ENCODE results near the gene HOMEZ.
A peak's percentile ranks its signal among the peaks of the same experiment; 100 is the strongest.
"Not testable (repeated sequence)": the region's sequence is repeated elsewhere in the genome, so short reads cannot be mapped to it uniquely, and the experiment has no call there.

The HOMEZ gene

GRCh38 chr14:23275412-23275811 lies 10.5 kb downstream of the HOMEZ start:
- no peak for DNase-seq

- DNase-seq, result no peak
These were observed 16.7 kb downstream of the HOMEZ start for GRCh38 chr14:23269193-23269592.

- DNase-seq, result not testable (repeated sequence)
These were observed 25.1 kb downstream of the HOMEZ start for GRCh38 chr14:23260849-23261248.

DNA sequence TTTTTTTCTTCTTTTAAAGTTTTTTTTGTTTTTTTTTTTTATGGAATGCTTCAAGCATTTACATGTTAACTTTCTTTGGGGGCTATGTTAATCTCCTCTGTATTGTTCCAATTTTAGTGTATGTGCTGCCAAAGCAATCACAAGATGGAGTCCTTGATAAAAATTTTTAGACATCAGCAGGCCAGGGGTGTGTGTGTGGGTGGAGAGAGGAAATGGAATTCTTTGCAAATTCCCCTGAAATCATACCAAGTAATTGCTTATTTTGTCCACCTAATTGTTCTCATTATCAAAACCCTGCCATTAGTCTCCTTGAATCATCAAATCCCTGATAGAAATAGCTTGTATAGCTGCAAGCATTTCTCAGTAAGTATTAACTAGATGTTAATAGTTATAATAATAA lies 26.5 kb downstream of the HOMEZ start:
- no peak for DNase-seq

DNA sequence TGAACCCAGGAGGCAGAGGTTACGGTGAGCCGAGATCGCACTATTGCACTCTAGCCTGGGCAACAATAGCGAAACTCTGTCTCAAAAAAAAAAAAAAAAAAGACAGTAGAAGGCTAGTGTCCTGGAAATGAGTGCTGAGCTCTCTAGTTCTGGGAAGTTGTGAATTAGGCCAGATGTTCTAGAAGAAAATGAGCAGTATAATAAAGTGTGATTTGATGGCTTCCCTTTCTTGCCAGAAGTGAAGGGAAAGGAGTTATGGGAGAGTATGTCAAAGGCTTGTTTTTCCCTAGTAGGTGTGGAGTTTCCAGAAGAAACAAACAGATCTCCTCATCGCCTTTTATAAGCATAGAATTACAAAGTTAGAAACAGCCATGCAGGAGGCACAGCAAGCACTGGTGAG lies 27.7 kb downstream of the HOMEZ start:
- DNase-seq, result no peak

- no peak for DNase-seq
These were observed 33.3 kb downstream of the HOMEZ start for GRCh38 chr14:23252420-23253333.

DNA sequence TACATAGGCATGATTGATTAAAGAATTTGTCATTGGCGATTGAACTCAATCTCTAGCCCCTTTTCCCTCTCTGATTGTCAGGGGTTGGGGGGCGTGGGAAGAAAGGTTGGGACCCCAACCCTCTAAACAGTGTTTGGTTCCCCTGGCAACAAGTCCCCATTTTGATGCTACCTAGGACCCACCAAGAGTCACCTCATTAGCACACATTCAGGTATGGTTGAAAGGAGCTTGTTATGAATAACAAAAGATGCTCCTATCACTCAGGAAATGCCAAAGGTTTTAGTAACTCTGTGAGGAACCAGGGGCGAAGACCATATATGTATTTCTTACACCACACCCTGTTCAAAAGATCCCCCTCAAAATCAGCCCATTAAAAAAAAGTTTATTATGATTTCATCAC lies 33.9 kb downstream of the HOMEZ start:
- no peak for DNase-seq

DNA sequence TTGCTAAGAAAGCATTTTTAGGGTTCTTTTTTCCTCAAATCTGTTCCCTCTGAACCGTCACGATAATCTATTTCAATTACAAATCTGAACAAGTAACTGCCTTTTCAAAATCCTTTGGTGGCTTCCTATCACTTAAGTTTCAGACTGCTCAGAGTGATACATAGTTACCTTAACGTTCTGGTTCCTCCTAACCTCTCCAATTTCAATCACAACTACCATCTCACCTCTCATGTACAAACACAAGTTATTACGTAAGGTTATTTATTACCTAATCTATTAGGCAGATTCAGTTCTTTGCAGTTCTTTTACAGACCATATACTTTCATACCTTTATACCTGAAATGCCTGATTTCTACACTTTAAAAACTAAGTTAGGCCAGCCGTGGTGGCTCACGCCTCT lies 36.1 kb downstream of the HOMEZ start:
- no peak for DNase-seq

DNA sequence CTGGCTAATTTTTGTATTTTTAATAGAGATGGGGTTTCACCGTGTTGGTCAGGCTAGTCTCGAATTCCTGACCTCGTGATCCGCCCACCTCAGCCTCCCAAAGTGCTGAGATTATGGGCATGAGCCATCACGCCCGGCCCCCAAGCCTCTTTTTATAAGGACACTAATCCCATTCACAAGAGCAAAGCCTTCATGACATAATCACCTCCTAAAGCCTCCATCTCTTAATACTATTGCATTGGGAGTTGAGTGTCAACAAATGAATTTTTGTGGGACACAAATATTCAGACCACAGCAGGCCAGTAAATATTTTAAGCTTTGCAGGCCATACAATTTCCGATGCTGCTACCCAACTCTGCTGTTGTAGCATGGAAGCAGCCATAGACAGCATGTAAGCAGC lies 37.3 kb downstream of the HOMEZ start:
- DNase-seq, result no peak

- DNase-seq, result no peak
These were observed 40.6 kb downstream of the HOMEZ start for GRCh38 chr14:23245282-23245681.

GRCh38 chr14:23243066-23243465 lies 42.9 kb downstream of the HOMEZ start:
- no peak for DNase-seq

DNA sequence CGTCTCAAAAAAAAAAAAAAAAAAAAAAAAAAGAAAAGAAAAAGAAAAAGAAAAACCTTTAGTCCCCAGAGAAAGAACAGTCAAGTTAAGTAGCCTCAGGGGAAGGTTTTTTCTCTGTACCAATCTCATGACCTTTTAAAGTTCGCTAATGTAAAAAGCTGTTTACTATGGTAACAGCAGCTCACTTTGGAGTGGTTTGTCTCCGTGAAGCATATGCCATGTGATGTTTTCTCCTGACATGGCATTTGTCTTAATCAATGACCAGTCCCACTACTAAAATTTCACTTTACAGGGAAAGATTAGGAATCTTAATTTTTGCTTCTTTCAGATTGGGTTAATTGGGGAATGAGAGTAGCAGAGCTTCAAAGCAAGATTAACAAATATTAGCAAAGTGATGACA lies 43.9 kb downstream of the HOMEZ start:
- DNase-seq, result no peak

DNA sequence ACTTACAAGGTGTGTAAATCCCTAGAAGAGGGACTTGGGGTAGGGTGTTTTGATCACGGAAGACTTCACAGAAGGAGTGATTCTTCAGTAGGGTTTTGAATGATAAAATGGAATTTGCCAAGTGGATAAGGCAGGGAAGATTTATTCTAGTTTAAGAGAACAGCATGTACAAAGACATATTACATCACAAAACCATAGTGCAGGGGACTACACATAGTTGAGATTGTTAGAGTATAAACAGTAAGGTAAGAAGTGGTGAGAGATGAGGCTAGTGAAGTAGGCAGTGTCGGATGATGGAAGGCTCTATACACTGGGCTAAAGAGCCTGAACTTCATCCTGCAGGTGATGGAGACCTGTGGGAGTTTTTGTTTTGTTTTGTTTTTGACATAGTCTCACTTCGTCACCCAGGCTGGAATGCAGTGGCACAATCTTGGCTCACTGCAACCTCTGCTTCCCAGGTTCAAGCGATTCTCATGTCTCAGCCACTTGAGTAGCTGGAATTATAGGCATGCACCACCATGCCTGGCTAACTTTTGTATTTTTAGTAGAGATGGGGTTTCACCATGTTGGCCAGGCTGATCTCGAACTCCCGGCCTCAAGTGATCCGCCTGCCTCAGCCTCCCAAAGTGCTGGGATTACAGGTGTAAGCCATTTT lies 44.7 kb downstream of the HOMEZ start:
- not testable (repeated sequence) for DNase-seq

GRCh38 chr14:23240661-23241060 lies 45.3 kb downstream of the HOMEZ start:
- no peak for DNase-seq

- DNase-seq, result peak; percentile 19
These were observed 47.9 kb downstream of the HOMEZ start, which contains the start of gene RNF212B for GRCh38 chr14:23237772-23238594. Gene RNF212B, plus strand, starts transcription at chr14:23237936. Its CDS starts 2,410 bp downstream, at chr14:23240346.

- not testable (repeated sequence) for DNase-seq
These were observed 53.6 kb downstream of the HOMEZ start for GRCh38 chr14:23232241-23232808.

DNA sequence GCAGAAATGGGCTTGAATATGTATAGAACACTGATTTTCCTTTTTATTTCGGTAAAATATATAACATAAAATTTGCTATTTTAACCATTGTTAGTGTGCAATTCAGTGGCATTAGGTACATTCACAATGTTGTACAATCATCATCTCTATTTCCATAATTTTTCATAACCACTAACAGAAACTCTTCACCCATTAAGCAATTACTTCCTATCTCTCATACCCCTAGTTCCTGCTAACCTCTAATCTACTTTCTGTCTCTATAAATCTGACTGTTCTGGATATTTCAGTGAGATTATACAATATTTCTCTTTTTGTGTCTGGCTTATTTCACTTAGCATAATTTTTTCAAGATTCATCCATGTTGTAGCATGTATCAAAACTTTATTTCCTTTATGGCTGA lies 57.1 kb downstream of the HOMEZ start:
- no peak for DNase-seq

DNA sequence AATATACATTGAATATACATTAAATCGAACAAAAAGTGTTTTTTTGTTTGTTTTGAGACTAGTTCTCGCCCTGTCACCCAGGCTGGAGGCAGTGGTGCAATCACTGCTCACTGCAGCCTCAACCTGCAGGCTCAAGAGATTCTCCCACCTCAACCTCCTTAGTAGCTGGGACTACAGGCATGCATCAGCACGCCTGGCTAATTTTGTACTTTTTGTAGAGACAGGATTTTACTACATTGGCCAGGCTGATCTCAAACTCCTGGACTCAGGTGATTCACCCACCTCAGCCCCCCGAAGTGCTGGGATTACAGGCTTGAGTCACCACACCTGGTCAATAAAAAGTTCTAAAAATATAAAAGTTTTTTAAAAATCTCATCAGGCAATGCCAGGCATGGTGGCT lies 58.4 kb downstream of the HOMEZ start:
- DNase-seq, result no peak

GRCh38 chr14:23224958-23225357 lies 61.0 kb downstream of the HOMEZ start:
- not testable (repeated sequence) for DNase-seq
